HFFc6 (cell line): ENCODE results near the gene ARHGAP32. TPM values are rescaled to one million over a fixed set of nuclear protein-coding genes. Genes with fewer than 3 reads are reported as not detected.

Experiments
- DNase-seq: peaks from one replicate; pipeline ENCODE4 v3.0.0-alpha.2; 2018
- H3K27ac Mint-ChIP-seq: 2 replicates; pipeline ENCODE4 v1.8.0; 2020; ENCODE audit warnings: mild to moderate bottlenecking, mixed read lengths
- H3K27me3 Mint-ChIP-seq: 2 replicates; pipeline ENCODE4 v1.8.0; 2021; ENCODE audit warnings: mild to moderate bottlenecking, moderate library complexity, mixed read lengths; ENCODE audit not compliant: insufficient read depth
- H3K36me3 Mint-ChIP-seq: 2 replicates; pipeline ENCODE4 v1.8.0; 2021; ENCODE audit warnings: low read depth, mixed read lengths
- H3K4me1 Mint-ChIP-seq: 2 replicates; pipeline ENCODE4 v1.8.0; 2020; ENCODE audit warnings: low read depth, mixed read lengths
- H3K4me3 Mint-ChIP-seq: 2 replicates; pipeline ENCODE4 v1.8.0; 2020; ENCODE audit warnings: mild to moderate bottlenecking, moderate library complexity, mixed read lengths
- H3K9me3 Mint-ChIP-seq: 2 replicates; pipeline ENCODE4 v1.8.0; 2020; ENCODE audit warnings: mild to moderate bottlenecking, mixed read lengths
- CTCF ChIP-seq: fragments of 200-600 bp; sonication (generic); IDR thresholded peaks from 2 replicates; pipeline ENCODE4 v1.5.0; 2021; ENCODE audit warnings: antibody characterized with exemption, mild to moderate bottlenecking
- total RNA-seq, 6 experiments: library from RNA; stranded (reverse); fragmentation: NEBNext Ultra II Directional; extraction: Animal tissue kit (Norgen Biotek cat#: 25700); gene quantifications; 2 replicates in 1 of 6; 3 replicates in 5 of 6; pipeline ENCODE4 v1.2.3, GENCODE V29; 2021

ARHGAP32 gene
- total RNA-seq, 6 experiments from 2014 or later: 7.6 to 8.7 (median 8.0) TPM

- no peak overlapping the region for H3K4me3 Mint-ChIP-seq
- H3K4me1 Mint-ChIP-seq: no peaks in the 10 kb centered on the region
- DNase-seq: no peak
- peaks cover 56% of the 10 kb centered on the region for H3K27me3 Mint-ChIP-seq
- H3K36me3 Mint-ChIP-seq: no peaks in the 10 kb centered on the region; the same call in 1 of the 2 replicates
- no peaks in the 10 kb centered on the region for H3K9me3 Mint-ChIP-seq
- TF ChIP-seq CTCF: no peak
- no peak overlapping the region for H3K27ac Mint-ChIP-seq
Measured at GRCh38 chr11:128940156-128940555, 252.0 kb downstream of the ARHGAP32 start.

GRCh38 chr11:128939591-128939990 lies 252.5 kb downstream of the ARHGAP32 start:
- no peaks in the 10 kb centered on the region; the same call in 1 of the 2 replicates for H3K36me3 Mint-ChIP-seq
- no peak for TF ChIP-seq CTCF
- H3K27me3 Mint-ChIP-seq: peaks cover 52% of the 10 kb centered on the region
- no peak for DNase-seq
- no peaks in the 10 kb centered on the region for H3K9me3 Mint-ChIP-seq
- no peak overlapping the region for H3K27ac Mint-ChIP-seq
- no peak overlapping the region for H3K4me3 Mint-ChIP-seq
- H3K4me1 Mint-ChIP-seq: no peaks in the 10 kb centered on the region

- Mint-ChIP-seq H3K36me3 (no peaks in the 10 kb centered on the region), H3K9me3 (no peaks in the 10 kb centered on the region), H3K4me1 (no peaks in the 10 kb centered on the region), H3K4me3 (no peak overlapping the region), H3K27me3 (peaks cover 50% of the 10 kb centered on the region), H3K27ac (no peak overlapping the region)
- TF ChIP-seq CTCF: no peak
- no peak for DNase-seq
Measured at GRCh38 chr11:128938156-128938885, 253.8 kb downstream of the ARHGAP32 start.

- Mint-ChIP-seq H3K9me3 (no peaks in the 10 kb centered on the region), H3K27me3 (peaks cover 51% of the 10 kb centered on the region), H3K36me3 (no peaks in the 10 kb centered on the region), H3K27ac (no peak overlapping the region), H3K4me3 (no peak overlapping the region), H3K4me1 (no peaks in the 10 kb centered on the region)
- TF ChIP-seq CTCF: no peak
- no peak for DNase-seq
Measured at GRCh38 chr11:128937480-128937879, 254.6 kb downstream of the ARHGAP32 start.

- TF ChIP-seq CTCF: no peak
- Mint-ChIP-seq H3K27me3 (peaks cover 53% of the 10 kb centered on the region), H3K27ac (no peak overlapping the region), H3K4me3 (no peak overlapping the region), H3K36me3 (no peaks in the 10 kb centered on the region), H3K9me3 (no peaks in the 10 kb centered on the region), H3K4me1 (no peaks in the 10 kb centered on the region)
- no peak for DNase-seq
Measured at GRCh38 chr11:128936606-128937251, 255.4 kb downstream of the ARHGAP32 start.
